AG09309 (cell line): ENCODE results near the gene UBB.

Experiments
- DNase-seq: peaks from one replicate; pipeline ENCODE4 v3.0.0-alpha.2; 2010; ENCODE audit warnings: low read depth
- H3K4me3 ChIP-seq: 2 replicates; pipeline ENCODE4 v1.5.1; 2011; ENCODE audit warnings: mild to moderate bottlenecking, low read depth, low read length, moderate library complexity; ENCODE audit not compliant: control insufficient read depth
- TF ChIP-seq, protein P1 (sequence below): IDR thresholded peaks from 2 replicates; pipeline ENCODE4 v1.5.1; 2011; ENCODE audit warnings: mild to moderate bottlenecking, low read depth, low read length, inconsistent platforms; ENCODE audit not compliant: insufficient read depth, control insufficient read depth; ENCODE audit errors: missing control alignments

UBB gene

GRCh38 chr17:16417896-16418684, 37.2 kb downstream of the UBB start:
- no peak for DNase-seq
- no peak overlapping the region for H3K4me3 ChIP-seq
- TF ChIP-seq, protein P1, sequence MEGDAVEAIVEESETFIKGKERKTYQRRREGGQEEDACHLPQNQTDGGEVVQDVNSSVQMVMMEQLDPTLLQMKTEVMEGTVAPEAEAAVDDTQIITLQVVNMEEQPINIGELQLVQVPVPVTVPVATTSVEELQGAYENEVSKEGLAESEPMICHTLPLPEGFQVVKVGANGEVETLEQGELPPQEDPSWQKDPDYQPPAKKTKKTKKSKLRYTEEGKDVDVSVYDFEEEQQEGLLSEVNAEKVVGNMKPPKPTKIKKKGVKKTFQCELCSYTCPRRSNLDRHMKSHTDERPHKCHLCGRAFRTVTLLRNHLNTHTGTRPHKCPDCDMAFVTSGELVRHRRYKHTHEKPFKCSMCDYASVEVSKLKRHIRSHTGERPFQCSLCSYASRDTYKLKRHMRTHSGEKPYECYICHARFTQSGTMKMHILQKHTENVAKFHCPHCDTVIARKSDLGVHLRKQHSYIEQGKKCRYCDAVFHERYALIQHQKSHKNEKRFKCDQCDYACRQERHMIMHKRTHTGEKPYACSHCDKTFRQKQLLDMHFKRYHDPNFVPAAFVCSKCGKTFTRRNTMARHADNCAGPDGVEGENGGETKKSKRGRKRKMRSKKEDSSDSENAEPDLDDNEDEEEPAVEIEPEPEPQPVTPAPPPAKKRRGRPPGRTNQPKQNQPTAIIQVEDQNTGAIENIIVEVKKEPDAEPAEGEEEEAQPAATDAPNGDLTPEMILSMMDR = no peak

DNA sequence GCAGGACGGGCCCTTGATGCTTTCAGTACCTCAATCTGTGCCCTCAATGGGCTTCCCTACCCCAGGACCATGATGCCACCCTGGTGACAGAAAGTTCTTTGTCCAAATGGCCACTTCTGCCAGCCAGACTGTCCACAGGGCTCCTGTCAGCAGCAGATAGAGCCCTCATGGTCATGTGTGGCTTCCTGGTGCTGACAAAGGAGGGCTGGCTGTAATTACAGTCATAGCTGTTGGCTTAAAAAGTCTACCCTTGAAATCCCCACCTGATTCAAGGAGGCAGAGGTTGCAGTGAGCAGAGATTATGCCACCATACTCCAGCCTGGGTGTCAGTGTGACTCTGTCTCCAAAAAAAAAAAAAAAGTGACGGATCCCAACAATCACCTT, 37.8 kb downstream of the UBB start:
- DNase-seq = no peak
- TF ChIP-seq, protein P1 = no peak
- no peak overlapping the region for H3K4me3 ChIP-seq

DNA sequence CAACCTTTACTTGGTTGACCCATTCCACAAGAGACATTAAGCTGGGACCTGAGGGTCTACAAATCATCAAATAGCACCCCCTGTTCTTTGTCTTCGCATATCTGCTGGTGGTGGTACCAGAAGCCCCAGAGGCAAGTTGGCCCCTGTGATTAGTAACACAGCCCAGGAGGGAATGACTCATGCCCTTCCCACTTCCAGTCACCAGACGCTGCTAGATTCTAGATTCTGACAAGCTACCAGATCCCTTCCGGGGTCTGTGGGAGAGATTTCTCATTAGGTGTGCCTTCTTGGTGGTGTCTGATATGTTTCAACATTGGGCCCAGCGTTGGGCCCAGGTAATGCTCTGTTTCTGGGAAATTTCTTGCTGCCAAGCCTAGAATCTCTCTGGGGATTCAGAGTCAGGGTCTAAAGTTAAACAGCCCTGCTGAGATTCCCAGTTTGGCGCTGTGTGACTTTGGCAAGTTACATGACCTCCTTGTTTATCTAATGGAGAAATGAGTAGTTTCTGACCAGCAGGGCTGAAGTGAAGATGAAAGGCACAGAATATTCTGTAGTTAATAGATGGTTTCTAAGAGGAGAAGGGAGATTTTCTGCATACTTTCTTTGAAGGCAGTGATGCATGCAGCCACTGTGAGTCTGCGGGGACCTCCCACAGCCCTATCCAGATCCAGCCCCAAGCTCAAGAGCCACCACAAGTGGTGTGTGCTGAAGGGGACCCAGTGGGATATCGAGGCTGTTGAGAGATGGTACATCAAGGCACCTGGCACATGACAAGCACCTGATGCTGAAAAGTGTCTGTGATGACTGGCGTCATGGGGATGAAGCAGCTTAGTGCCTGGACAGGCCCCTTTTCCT, 38.4 kb downstream of the UBB start:
- DNase-seq = peak; percentile 46
- TF ChIP-seq, protein P1 = no peak
- H3K4me3 ChIP-seq = no peak overlapping the region

- no peak for DNase-seq
- TF ChIP-seq, protein P1 = no peak
- H3K4me3 ChIP-seq = no peak overlapping the region
Observed at GRCh38 chr17:16419929-16420271, 39.0 kb downstream of the UBB start.

- no peak for DNase-seq
- TF ChIP-seq, protein P1 = no peak
- H3K4me3 ChIP-seq = no peak overlapping the region
Observed at GRCh38 chr17:16422416-16422815, 41.5 kb downstream of the UBB start.

DNA sequence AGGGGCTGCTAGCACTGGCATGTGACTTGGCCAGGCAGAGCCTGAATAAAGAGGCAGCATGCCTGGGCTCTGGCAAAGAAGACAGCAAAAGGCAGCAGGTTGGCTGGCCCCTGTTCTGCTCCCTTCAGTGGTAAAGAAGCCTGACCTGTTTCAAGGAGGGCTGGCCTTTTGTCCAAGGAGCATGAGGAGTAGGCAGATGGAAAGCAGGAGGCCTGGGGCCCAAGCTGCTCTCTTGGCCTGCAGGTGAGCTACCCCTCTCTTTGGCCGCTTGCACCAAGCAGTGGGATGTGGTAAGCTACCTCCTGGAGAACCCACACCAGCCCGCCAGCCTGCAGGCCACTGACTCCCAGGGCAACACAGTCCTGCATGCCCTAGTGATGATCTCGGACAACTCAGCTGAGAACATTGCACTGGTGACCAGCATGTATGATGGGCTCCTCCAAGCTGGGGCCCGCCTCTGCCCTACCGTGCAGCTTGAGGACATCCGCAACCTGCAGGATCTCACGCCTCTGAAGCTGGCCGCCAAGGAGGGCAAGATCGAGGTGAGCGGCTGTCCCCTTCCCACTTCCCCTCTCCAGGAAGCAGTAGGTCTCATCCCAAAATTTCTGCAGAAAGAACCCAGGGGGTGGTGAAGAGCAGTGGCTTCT, 42.5 kb downstream of the UBB start:
- TF ChIP-seq, protein P1 = no peak
- DNase-seq = no peak

More for the DNA sequence above, 42.5 kb downstream of the UBB start:
- H3K4me3 ChIP-seq = no peak overlapping the region
